Mucosa of descending colon (tissue), 3 donors: ENCODE results near the gene TLR10. TPM values are rescaled to one million over a fixed set of nuclear protein-coding genes. Genes with fewer than 3 reads are reported as not detected.

Experiments
- ATAC-seq: fragments of 200-7000 bp; cut with Tn5 transposase; one replicate; pipeline ENCODE4 v1.9.1; 2020; ENCODE audit warnings: mild to moderate bottlenecking, moderate library complexity
- DNase-seq, 3 donors: peaks; one replicate each; pipeline ENCODE4 v3.0.0-alpha.2; 2020
- H3K36me3 ChIP-seq: fragments of 200-600 bp; one replicate; pipeline ENCODE4 v1.8.0; 2021; ENCODE audit warnings: low read depth, mild to moderate bottlenecking
- H3K4me1 ChIP-seq: fragments of 200-600 bp; one replicate; pipeline ENCODE4 v1.8.0; 2021; ENCODE audit warnings: low read depth, mild to moderate bottlenecking
- H3K4me3 ChIP-seq: fragments of 200-600 bp; one replicate; pipeline ENCODE4 v1.8.0; 2021; ENCODE audit warnings: mild to moderate bottlenecking
- H3K9me3 ChIP-seq: fragments of 200-600 bp; one replicate; pipeline ENCODE4 v1.8.0; 2021; ENCODE audit warnings: mild to moderate bottlenecking
- CTCF ChIP-seq: fragments of 200-600 bp; IDR thresholded peaks from one replicate; pipeline ENCODE4 v1.8.0; 2022; ENCODE audit warnings: antibody characterized with exemption, mild to moderate bottlenecking
- intact Hi-C, 2 donors: fragments of 100-400 bp; cut with DNase I in 1 of 2; cut with micrococcal nuclease in 1 of 2; formaldehyde crosslinking; loops; one replicate each; pipeline versions ENCODE4 v1.11.0 to v1.11.1; 2022; cut with DNase I, micrococcal nuclease
- long read RNA-seq, 2 donors: library from polyadenylated mRNA; unstranded; transcript quantifications; one replicate each; pipeline ENCODE4 v2.0.0, GENCODE V29; 2019 to 2021
- total RNA-seq, 3 donors: library from RNA; stranded (reverse); fragmentation: NEBNext Ultra II Directional in 2 of 3; extraction: Animal tissue kit (Norgen Biotek cat#: 25700) in 2 of 3; gene quantifications; one replicate each; pipeline versions ENCODE4 v1.2.1 to v1.2.4, GENCODE V29; 2021 to 2023
- donor health status: DM: no; HTN: no; CAD: no; lungs with moderate emphysema.
- donor health status: DM: no; HTN: no; CAD: no.
- donor health status: DM: no; HTN: yes; CAD: no.

The TLR10 gene
- under 1 TPM; 0.17 to 0.46 (median 0.25) TPM for total RNA-seq
- long read RNA-seq, donor 1: 0 reads
- long read RNA-seq, donor 2: 0 reads

DNA sequence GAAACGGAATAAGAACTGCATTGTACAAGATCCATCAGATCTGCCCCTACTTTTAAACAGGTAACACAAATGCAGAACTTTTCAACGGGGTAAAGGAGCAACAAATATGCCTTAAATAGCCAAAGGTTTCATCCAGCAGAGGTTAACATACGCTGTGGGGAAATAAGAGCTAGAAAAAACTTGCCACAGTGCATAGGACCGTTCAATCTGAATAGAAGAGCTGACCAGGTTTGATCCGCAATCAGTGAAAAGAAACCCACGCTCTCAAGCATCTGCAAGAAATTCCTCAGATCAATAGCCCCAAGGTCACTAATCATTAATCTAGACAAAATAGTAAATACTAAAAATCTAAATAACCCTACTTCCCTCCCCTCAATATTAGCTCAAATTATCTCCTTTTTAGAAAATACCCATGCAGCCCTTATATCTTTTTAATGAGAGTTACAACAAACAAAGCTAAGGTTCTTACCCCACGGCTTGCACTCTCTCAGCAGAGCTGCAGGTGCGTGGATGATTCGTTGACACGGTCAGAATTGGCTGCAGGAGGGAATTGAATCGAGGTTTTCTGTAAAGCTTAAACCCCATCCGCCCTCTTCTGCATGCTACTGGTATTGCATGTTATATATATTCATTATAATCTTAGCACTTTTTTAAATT, at the start of gene TLR10:
Gene TLR10, minus strand, starts transcription at position 539 of the 657 bp plus-strand sequence. CDS start 7,400 bp downstream, outside the sequence.
- peak; percentile 88 for ATAC-seq
- intact Hi-C loops: no loop called here
- H3K4me3 ChIP-seq: no peak within 1 kb of the TSS
- DNase-seq: peak in 1 of 3 donors; percentile 69
- no peaks in the 10 kb centered on the region for H3K36me3 ChIP-seq
- H3K9me3 ChIP-seq: no peaks in the 10 kb centered on the region
- H3K4me1 ChIP-seq: no peaks in the 10 kb centered on the region
- peak; percentile 52 for TF ChIP-seq CTCF

GRCh38 chr4:38832206-38832605, 49.4 kb upstream of the TLR10 start:
- intact Hi-C loops: no loop called here
- ATAC-seq: no peak
- no peak overlapping the region for H3K4me3 ChIP-seq
- no peaks in the 10 kb centered on the region for H3K36me3 ChIP-seq
- no peak for DNase-seq
- no peaks in the 10 kb centered on the region for H3K4me1 ChIP-seq
- H3K9me3 ChIP-seq: peaks cover 7% of the 10 kb centered on the region
- TF ChIP-seq CTCF: no peak

DNA sequence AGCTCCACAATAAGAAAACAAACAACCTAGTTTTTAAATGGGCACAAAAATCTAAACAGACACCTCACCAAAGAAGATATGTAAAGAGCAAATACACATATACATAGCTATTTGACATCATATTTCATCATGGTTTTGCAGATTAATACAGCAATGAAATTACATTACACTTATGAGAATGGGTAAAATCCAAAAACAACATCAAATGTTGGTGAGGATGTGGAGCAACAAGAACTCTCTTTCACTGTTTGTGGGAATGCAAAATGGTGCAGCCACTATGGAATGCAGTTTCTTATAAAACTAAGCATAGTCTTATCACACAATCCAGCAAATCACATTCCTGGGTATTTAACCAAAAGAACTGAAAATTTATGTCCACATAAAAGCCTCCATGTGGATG, 48.9 kb upstream of the TLR10 start:
- Histone ChIP-seq H3K9me3 (peaks cover 7% of the 10 kb centered on the region), H3K36me3 (no peaks in the 10 kb centered on the region), H3K4me3 (no peak overlapping the region), H3K4me1 (no peaks in the 10 kb centered on the region)
- DNase-seq: no peak
- ATAC-seq: no peak
- TF ChIP-seq CTCF: no peak
- intact Hi-C loops: no loop called here

DNA sequence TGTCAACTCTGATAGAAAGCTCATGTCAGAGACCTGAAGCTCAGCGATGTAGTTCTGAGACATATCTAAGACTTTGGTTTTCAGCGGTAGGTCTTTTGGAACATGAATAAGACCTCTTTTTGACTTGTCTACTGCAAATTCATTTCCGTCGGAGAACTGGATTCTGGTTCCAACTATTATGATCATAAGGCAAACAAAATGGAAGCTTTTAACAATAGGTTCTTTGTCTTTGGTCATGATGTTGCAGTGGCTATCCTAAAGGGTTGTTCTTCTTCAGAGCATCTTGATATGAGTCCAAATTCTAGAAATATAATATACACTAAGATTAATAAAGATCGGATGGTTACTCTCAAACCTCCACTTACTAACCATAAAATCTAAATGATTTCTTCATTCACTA, 46.4 kb upstream of the TLR10 start:
- intact Hi-C loops: no loop called here
- H3K9me3 ChIP-seq: peaks cover 2% of the 10 kb centered on the region

GRCh38 chr4:38823766-38824165, 41.0 kb upstream of the TLR10 start:
- no peaks in the 10 kb centered on the region for H3K4me1 ChIP-seq
- no peaks in the 10 kb centered on the region for H3K36me3 ChIP-seq
- no peaks in the 10 kb centered on the region for H3K9me3 ChIP-seq
- TF ChIP-seq CTCF: no peak
- ATAC-seq (no peak), DNase-seq (no peak)
- intact Hi-C loops: no loop called here
- H3K4me3 ChIP-seq: no peak overlapping the region

More for the DNA sequence above, 46.4 kb upstream of the TLR10 start:
- no peak for TF ChIP-seq CTCF
- Histone ChIP-seq H3K36me3 (no peaks in the 10 kb centered on the region), H3K4me1 (no peaks in the 10 kb centered on the region), H3K4me3 (no peak overlapping the region)
- DNase-seq (no peak), ATAC-seq (no peak)
